ENCODE measurements around the gene FGF12.

- no peak for TF ChIP-seq CTCF (IDR thresholded peaks at IDR 0.05)
- no peak for TF ChIP-seq POLR2A (IDR thresholded peaks at IDR 0.05)
- TF ChIP-seq POLR2AphosphoS5 (IDR thresholded peaks at IDR 0.05) = no peak
- no peak for TF ChIP-seq EP300 (IDR thresholded peaks at IDR 0.05; ENCODE audit: low read depth)
These were observed 515.0 kb downstream of the FGF12 start for GRCh38 chr3:192212335-192212734.
